Measurements from ENCODE around the gene HPCAL4. TPM values are rescaled to one million over a fixed set of nuclear protein-coding genes. Genes with fewer than 3 reads are reported as not detected.

HPCAL4 gene
- total RNA-seq, 1 experiment from 2014 or later, result 1.9 TPM

DNA sequence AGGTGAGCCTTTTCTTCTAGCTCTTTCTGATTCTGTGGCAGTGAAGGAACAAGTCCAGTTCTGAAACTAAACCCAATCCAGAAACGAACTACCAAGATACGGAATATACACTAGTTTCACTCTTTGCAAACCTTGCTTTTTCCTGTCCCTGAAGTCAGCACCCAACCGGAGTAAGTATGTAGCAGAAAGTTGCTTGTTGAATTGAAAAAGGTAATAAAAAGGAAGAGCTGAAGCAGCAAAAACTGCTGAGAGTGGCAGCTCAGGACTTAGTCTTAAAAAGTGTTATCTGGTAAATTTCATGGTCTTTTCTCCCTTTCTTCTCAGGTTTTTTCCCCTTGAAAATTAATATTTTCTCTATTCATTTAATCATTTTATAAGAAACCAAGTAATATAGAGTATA, 9.9 kb downstream of the HPCAL4 start:
- DNase-seq (ENCODE audit: low spot score), result no peak
- in situ Hi-C loops (cut with HindIII; ENCODE audit: low sequenced_read_pairs), result no loop called here

DNA sequence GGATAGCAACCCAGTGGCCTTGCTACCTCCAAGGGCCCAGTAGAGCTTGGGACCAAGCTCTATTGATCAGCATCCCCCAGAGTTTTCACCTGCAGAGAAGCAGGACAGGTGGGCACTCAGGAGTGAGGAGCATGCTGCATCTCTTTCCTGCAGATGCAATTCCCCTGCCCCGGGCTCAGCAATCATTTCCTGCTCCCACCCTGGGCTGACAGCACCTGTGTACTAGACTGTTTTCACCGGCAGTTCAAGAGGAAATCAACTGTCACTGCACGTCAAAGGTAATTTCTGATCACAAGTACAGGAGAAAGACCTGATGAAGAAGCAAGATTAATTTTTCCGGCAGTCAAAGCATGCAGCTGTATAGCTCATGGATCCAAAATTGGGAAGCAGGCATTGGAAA, 10.5 kb downstream of the HPCAL4 start:
- in situ Hi-C loops (cut with HindIII; ENCODE audit: low sequenced_read_pairs), result no loop called here
- DNase-seq (ENCODE audit: low spot score), result no peak

DNA sequence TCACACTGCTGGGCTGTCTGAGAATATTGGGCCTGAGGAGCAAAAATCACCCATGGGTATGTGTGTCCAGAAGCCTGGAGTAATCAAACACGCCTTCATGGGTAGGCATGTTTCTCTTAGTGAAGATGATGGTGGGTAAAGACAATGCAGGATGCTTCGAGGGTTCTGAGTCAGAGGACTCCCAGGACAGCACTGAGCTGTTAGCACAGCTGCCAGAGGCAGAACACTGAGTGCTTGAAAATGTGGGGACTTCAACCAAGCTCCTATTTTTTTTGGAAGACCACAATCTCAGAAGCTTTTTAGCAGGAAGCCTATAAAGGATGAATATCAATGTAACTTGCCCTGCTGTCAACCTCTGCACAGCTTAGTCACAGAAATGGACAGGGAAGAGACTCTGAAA, 11.4 kb downstream of the HPCAL4 start:
- DNase-seq (ENCODE audit: low spot score), result no peak
- in situ Hi-C loops (cut with HindIII; ENCODE audit: low sequenced_read_pairs), result no loop called here

- in situ Hi-C loops (cut with HindIII; ENCODE audit: low sequenced_read_pairs), result no loop called here
Observed at GRCh38 chr1:39678889-39679288, 12.3 kb downstream of the HPCAL4 start.

DNA sequence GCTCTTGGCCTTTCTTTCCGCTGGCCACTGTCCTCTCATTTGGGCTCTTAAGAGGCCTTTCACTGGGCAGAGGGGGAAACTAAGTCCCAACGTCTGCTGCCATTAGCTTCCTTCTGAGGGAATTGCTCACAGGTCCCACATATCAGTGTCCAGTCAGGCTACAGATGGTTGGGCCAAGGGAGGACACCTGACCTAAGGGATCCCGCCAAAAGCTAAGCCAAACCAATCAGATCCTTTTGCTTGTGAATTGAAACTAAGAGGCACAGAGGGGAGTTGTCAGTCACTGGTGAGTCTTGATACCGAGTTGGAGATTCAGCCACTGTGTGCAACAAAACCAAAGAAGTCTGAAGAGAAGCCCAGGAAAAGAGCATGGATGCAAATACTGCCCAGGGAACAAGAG, 13.6 kb downstream of the HPCAL4 start:
- DNase-seq (ENCODE audit: low spot score), result no peak
- in situ Hi-C loops (cut with HindIII; ENCODE audit: low sequenced_read_pairs), result no loop called here

More at GRCh38 chr1:39678889-39679288, 12.3 kb downstream of the HPCAL4 start:
- no peak for DNase-seq (ENCODE audit: low spot score)

DNA sequence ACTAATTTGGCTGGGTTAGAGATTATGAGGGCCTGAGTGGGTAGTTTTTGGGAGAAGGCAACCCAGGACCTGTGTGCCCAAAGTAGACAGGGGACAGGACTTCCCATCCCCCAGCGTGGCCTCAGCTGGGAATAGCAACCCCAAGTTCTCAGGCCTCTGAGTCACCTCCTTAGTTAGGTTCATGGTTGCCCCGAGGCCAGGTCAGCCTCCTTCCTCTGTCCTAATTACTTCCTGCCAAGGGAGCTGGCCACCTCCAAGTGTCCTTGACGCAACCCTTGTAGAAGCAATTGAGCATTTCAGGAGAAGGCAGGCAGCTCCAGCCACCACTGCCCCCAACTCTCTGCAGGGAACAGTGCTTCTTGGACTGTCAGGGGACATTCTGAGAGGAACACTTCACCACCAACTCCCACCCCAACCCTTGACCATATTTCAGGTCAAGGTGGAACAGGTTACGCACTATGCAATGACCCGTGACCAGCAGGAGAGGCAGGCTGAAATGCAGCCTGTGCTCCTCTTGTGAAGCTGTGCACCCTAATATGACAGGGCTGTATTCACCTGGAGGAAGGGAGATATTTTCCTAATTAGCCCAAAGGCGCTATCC, 14.2 kb downstream of the HPCAL4 start:
- in situ Hi-C loops (cut with HindIII; ENCODE audit: low sequenced_read_pairs), result no loop called here
- DNase-seq (ENCODE audit: low spot score), result no peak

DNA sequence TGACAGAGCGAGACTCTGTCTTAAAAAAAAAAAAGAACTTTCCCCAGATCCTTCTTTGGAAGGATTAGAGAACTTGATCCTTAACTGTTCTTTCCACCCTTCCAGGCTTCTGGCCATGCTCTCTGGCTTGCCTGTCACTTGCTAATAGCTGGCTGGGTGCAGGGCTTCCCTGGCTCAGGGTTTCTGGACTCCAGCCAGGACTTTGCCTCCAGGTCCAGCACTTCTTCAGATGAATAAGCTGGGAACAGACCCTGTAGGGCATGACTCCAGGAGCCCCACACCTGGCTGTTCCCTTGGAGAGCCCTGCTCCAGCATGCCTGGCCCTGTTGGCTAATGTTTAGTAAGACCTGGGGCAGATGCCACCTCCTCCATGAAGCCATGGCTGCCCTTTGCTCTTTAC, 16.0 kb downstream of the HPCAL4 start:
- DNase-seq (ENCODE audit: low spot score), result peak; percentile 76
- in situ Hi-C loops (cut with HindIII; ENCODE audit: low sequenced_read_pairs), result no loop called here

- no peak for DNase-seq (ENCODE audit: low spot score)
- in situ Hi-C loops (cut with HindIII; ENCODE audit: low sequenced_read_pairs), result no loop called here
Observed at GRCh38 chr1:39673215-39673614, 18.0 kb downstream of the HPCAL4 start.

DNA sequence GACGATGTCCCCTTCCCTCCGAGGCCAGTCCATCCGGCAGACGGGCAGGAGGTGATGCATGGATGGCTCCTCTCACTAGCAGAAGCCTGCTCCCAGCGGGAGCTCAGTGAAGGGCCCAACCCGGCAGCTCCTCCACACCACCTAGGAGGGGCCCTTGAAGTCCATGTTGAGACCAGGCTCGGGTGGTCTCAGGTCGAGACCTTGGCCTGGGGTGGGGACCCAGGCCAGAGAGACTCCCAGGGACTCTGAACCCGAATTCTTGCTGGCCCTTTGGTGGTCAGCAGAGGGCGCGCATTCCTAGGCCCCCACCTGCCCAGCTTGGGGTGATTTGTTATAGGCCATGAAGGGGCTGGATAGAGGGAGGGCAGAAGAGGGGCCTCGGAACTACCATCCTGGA, 18.7 kb downstream of the HPCAL4 start:
- peak; percentile 64 for DNase-seq (ENCODE audit: low spot score)
- in situ Hi-C loops (cut with HindIII; ENCODE audit: low sequenced_read_pairs), result no loop called here

GRCh38 chr1:39671793-39672550, 19.3 kb downstream of the HPCAL4 start, which contains the start of gene NT5C1A:
NT5C1A (minus strand) TSS chr1:39672107; CDS start chr1:39672038, 69 bp downstream.
- peak; percentile 71 for DNase-seq (ENCODE audit: low spot score)
- in situ Hi-C loops (cut with HindIII; ENCODE audit: low sequenced_read_pairs), result no loop called here

- peak; percentile 80 for DNase-seq (ENCODE audit: low spot score)
- in situ Hi-C loops (cut with HindIII; ENCODE audit: low sequenced_read_pairs), result no loop called here
Observed at GRCh38 chr1:39671433-39671792, 19.8 kb downstream of the HPCAL4 start.

DNA sequence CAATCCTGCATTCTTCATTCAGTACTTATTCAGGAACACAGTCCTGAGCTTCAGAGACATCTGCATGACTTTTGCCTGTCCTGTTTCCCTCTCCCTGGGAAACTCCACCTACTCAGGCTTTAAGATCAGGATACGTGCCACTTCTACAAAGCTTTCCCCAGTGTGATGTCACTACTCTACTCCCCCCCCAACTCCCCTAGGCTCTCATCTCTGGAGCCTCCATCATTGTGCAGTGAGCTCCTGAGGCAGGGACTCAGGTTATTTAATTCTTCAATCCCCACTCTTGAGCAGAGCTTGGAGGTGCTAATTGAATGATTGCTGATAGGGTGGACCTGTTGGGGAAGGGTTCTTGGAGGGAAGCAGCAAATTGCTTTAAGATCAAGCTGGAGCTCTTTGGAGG, 20.5 kb downstream of the HPCAL4 start:
- DNase-seq (ENCODE audit: low spot score), result no peak
- in situ Hi-C loops (cut with HindIII; ENCODE audit: low sequenced_read_pairs), result no loop called here

DNA sequence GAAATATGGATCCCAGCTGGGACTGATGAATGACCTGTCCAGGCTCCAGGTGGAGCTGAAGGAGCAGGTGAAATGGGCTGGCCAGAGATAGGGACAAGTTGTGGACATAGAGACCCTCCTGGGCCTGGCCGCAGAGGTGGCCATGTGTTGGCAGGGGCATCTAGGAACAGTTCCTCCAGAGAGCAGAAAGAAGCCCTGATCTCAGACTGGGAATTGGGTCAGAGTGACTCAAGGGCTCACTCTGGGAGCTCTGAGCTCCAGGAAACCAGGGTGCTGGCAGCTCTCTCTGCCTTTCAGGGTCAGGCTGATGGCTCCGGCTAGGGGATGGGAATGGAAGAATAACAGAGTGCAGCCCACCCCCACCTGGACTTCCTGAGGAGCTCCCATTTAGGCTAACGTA, 22.3 kb downstream of the HPCAL4 start:
- in situ Hi-C loops (cut with HindIII; ENCODE audit: low sequenced_read_pairs), result no loop called here

GRCh38 chr1:39668111-39668510, 23.1 kb downstream of the HPCAL4 start:
- in situ Hi-C loops (cut with HindIII; ENCODE audit: low sequenced_read_pairs), result no loop called here
- no peak for DNase-seq (ENCODE audit: low spot score)

More for the DNA sequence above, 22.3 kb downstream of the HPCAL4 start:
- DNase-seq (ENCODE audit: low spot score), result no peak

GRCh38 chr1:39666772-39667171, 24.5 kb downstream of the HPCAL4 start:
- in situ Hi-C loops (cut with HindIII; ENCODE audit: low sequenced_read_pairs), result no loop called here
- DNase-seq (ENCODE audit: low spot score), result no peak

DNA sequence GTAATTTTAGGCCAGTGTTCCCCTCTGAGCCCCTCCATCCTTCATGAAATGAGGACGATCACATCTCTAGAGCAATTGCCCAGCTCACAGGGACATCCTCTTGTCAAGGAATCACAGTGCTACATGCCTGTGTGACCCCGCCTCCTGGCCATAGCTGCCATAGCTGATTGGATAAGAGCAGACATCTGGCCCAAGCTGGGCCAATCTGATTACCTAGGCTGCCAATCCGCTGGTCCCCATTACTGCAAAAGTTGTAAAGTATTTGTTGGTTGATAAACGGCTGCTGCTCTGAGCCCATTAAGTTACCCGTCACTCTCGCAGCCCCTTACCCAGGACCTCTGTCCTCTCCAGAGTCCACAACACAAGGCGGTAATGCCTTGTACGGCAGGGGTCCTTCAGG, 27.7 kb downstream of the HPCAL4 start:
- in situ Hi-C loops (cut with HindIII; ENCODE audit: low sequenced_read_pairs), result no loop called here
- no peak for DNase-seq (ENCODE audit: low spot score)

GRCh38 chr1:39662861-39663260, 28.4 kb downstream of the HPCAL4 start:
- in situ Hi-C loops (cut with HindIII; ENCODE audit: low sequenced_read_pairs), result no loop called here
- no peak for DNase-seq (ENCODE audit: low spot score)

DNA sequence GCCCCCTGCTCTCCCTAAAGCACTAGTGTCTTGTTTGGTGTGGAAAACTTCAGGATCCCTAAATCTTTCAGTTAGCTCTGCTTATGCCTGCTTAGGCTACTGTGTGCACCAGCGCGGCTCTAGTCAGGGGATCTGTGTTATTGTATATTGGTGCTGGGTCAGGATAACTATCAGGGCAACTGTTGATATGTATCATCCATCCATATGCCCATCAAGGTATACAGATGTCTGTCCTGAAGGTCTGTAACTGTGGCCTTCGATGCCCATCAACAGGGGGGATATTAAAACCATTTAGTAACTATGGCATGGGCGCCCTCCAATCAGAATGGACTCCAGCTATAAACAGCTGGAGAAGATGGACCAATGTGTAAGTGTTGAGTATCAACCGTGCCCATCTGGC, 31.7 kb downstream of the HPCAL4 start:
- in situ Hi-C loops (cut with HindIII; ENCODE audit: low sequenced_read_pairs), result no loop called here

GRCh38 chr1:39659110-39659509, 32.1 kb downstream of the HPCAL4 start:
- in situ Hi-C loops (cut with HindIII; ENCODE audit: low sequenced_read_pairs), result no loop called here
- no peak for DNase-seq (ENCODE audit: low spot score)

More for the DNA sequence above, 31.7 kb downstream of the HPCAL4 start:
- no peak for DNase-seq (ENCODE audit: low spot score)

DNA sequence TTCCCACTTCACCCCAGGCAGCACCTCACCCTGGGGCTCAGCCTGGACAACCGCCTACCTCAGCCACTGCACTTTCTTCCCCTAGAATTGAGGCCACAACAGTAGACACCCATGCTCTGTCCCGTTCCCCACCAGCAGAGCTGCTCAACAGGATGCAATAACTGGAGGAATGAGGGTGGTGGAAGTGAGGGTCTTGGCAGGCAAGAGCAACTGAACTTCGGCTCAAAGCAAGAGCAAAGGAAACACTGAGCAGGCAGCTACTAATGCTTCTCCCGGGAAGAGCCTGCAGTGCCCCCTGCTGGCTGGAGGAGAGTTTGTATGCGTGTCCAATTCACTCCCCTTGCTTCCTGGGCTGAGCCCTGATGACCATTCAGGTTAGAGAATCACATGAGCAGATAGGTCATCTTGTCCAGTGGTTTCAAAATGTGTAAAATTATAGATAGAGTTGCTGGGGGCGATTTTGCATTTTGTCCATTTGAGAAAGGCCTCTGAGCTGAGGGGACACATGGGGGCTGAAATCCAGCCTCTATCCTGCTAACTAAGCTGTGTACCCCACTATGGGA, 33.2 kb downstream of the HPCAL4 start:
- DNase-seq (ENCODE audit: low spot score), result peak; percentile 54
- in situ Hi-C loops (cut with HindIII; ENCODE audit: low sequenced_read_pairs), result no loop called here

GRCh38 chr1:39657402-39657801, 33.8 kb downstream of the HPCAL4 start:
- no peak for DNase-seq (ENCODE audit: low spot score)
- in situ Hi-C loops (cut with HindIII; ENCODE audit: low sequenced_read_pairs), result no loop called here
